ENCODE measurements around the gene CAMTA1. TPM values are rescaled to one million over a fixed set of nuclear protein-coding genes. Genes with fewer than 3 reads are reported as not detected.

CAMTA1 gene
- total RNA-seq, 1 experiment from 2014 or later: 69.5 TPM

GRCh38 chr1:7610936-7611335, 825.7 kb downstream of the CAMTA1 start:
- DNase-seq (ENCODE audit: low read depth, low spot score) (no peak), ATAC-seq (no peak)
- no peaks in the 10 kb centered on the region for H3K9me2 ChIP-seq (ENCODE audit: insufficient read depth)
- no peak overlapping the region for H3K9ac ChIP-seq (ENCODE audit: low read length)
- H3K4me1 ChIP-seq (ENCODE audit: control insufficient read depth in 1 of 2, insufficient read depth in 2 of 2, low read length in 2 of 2): no peaks in the 10 kb centered on the region
- peaks cover 9% of the 10 kb centered on the region; the same call in 1 of the 2 replicates for H3K27me3 ChIP-seq (ENCODE audit: insufficient read depth, low read length)
- H4K20me1 ChIP-seq (ENCODE audit: insufficient read depth): no peaks in the 10 kb centered on the region
- H2AFZ ChIP-seq (ENCODE audit: low read depth, low read length, poor library complexity, severe bottlenecking): no peak overlapping the region
- BruUV-seq (replicated peaks): no TSS peak
- RAD21 ChIA-PET (ENCODE audit: low non-redundant PET in 1 of 2, low total read pairs in 2 of 2, uncharacterized antibody in 2 of 2, unreplicated experiment in 2 of 2): no interaction called here
- TF ChIP-seq SP1 (IDR thresholded peaks at IDR 0.05; ENCODE audit: low read depth) (no peak), ZBTB33 (IDR thresholded peaks at IDR 0.05; ENCODE audit: extremely low read depth, insufficient replicate concordance, low read length) (no peak), CTCF (IDR thresholded peaks at IDR 0.05 in 2 of 3, conservative IDR thresholded peaks at IDR 0.05 in 1 of 3; ENCODE audit: borderline replicate concordance in 1 of 3, insufficient read depth in 1 of 3, low read depth in 2 of 3, low read length in 2 of 3) (no peak), ZNF274 (IDR thresholded peaks at IDR 0.05; ENCODE audit: low read depth, low read length) (no peak), CEBPB (IDR thresholded peaks at IDR 0.05; ENCODE audit: low read depth) (no peak), EGR1 (IDR thresholded peaks at IDR 0.05; ENCODE audit: low read depth) (no peak), TCF7L2 (IDR thresholded peaks at IDR 0.05; ENCODE audit: borderline replicate concordance, extremely low read depth, insufficient read depth, insufficient read length) (no peak), REST (IDR thresholded peaks at IDR 0.05; ENCODE audit: low read depth) (no peak), JUND (IDR thresholded peaks at IDR 0.05) (no peak), CBX3 (IDR thresholded peaks at IDR 0.05; ENCODE audit: low read depth) (no peak), YY1 (IDR thresholded peaks at IDR 0.05; ENCODE audit: extremely low read depth, insufficient replicate concordance, low read depth, low read length) (no peak), ATF3 (IDR thresholded peaks at IDR 0.05) (no peak), POLR2AphosphoS5 (IDR thresholded peaks at IDR 0.05; ENCODE audit: low read depth, low read length) (no peak), ZFX (IDR thresholded peaks at IDR 0.05) (no peak), ELF1 (IDR thresholded peaks at IDR 0.05; ENCODE audit: borderline replicate concordance, low read depth) (no peak), POLR2A (IDR thresholded peaks at IDR 0.05; ENCODE audit: borderline replicate concordance, extremely low read depth, insufficient read depth, insufficient read length) (no peak), MAX (IDR thresholded peaks at IDR 0.05) (no peak), EZH2 (IDR thresholded peaks at IDR 0.05) (no peak)
- H3K4me2 ChIP-seq (ENCODE audit: low read length): no peak overlapping the region
- intact Hi-C loops (cut with micrococcal nuclease): loop anchor here (10.0 kb wide), 1 partner anchor 536 kb away; no protein-coding TSS in a partner anchor
- H3K79me2 ChIP-seq (ENCODE audit: insufficient read depth, low read length): no peaks in the 10 kb centered on the region
- H3K9me3 ChIP-seq (ENCODE audit: control insufficient read depth in 1 of 2, insufficient read depth in 1 of 2, low read depth in 1 of 2, low read length in 2 of 2): no peaks in the 10 kb centered on the region
- no peak overlapping the region for H3K27ac ChIP-seq (ENCODE audit: low read depth, low read length)
- POLR2A ChIA-PET: no interaction called here
- no peaks in the 10 kb centered on the region for H3K36me3 ChIP-seq (ENCODE audit: control insufficient read depth in 1 of 2, insufficient read depth in 2 of 2, low read length in 2 of 2)
- no peak overlapping the region for H3K4me3 ChIP-seq (replicated peaks in 1 of 2; ENCODE audit: low read depth in 1 of 2, low read length in 2 of 2)
- CTCF ChIA-PET: no interaction called here

Data from HCT116 (cell line).